CD14-positive monocyte (primary cell): Measurements from ENCODE around the gene RASAL2. TPM values are rescaled to one million over a fixed set of nuclear protein-coding genes. Genes with fewer than 3 reads are reported as not detected.

Experiments used
- DNase-seq, 3 donors: peaks; one replicate each; pipeline ENCODE4 v3.0.0-alpha.2; 2011 to 2022
- H2AFZ ChIP-seq: 2 replicates; pipeline ENCODE4 v1.6.0; 2012; ENCODE audit warnings: mild to moderate bottlenecking, low read depth, low read length, inconsistent platforms; ENCODE audit not compliant: insufficient read depth, poor library complexity, severe bottlenecking
- H3K27ac ChIP-seq, 2 donors: 1 replicate in 1 of 2; 2 replicates in 1 of 2; pipeline ENCODE4 v1.5.1; 2012 to 2013; ENCODE audit warnings: low read length in 2 of 2, control low read depth in 1 of 2, inconsistent platforms in 1 of 2, low read depth in 1 of 2, mild to moderate bottlenecking in 1 of 2
- H3K27me3 ChIP-seq, 2 donors: one replicate each; pipeline versions ENCODE4 v1.6.0 to v1.6.1; 2011 to 2013; ENCODE audit warnings: low read length in 2 of 2; ENCODE audit not compliant: control insufficient read depth in 2 of 2, insufficient read depth in 2 of 2
- H3K36me3 ChIP-seq, 2 donors: replicated peaks in 1 of 2; 1 replicate in 1 of 2; 2 replicates in 1 of 2; pipeline versions ENCODE4 v1.5.1 to v1.6.1; 2012 to 2013; ENCODE audit warnings: low read length in 2 of 2, control low read depth in 1 of 2, inconsistent platforms in 1 of 2, mild to moderate bottlenecking in 1 of 2; ENCODE audit not compliant: insufficient read depth in 2 of 2, control insufficient read depth in 1 of 2
- H3K4me1 ChIP-seq, 2 donors: 1 replicate in 1 of 2; 2 replicates in 1 of 2; pipeline versions ENCODE4 v1.5.1 to v1.6.1; 2012 to 2013; ENCODE audit warnings: low read length in 2 of 2, control low read depth in 1 of 2, inconsistent platforms in 1 of 2, mild to moderate bottlenecking in 1 of 2, moderate library complexity in 1 of 2; ENCODE audit not compliant: insufficient read depth in 2 of 2, control insufficient read depth in 1 of 2
- H3K4me2 ChIP-seq: replicated peaks from 2 replicates; pipeline ENCODE3; 2012; ENCODE audit warnings: low read length, moderate library complexity, mild to moderate bottlenecking; ENCODE audit not compliant: poor library complexity, severe bottlenecking; ENCODE audit errors: extremely low read depth
- H3K4me3 ChIP-seq, 3 experiments: fragments of 200-600 bp in 1 of 3; sonication (generic) in 1 of 3; replicated peaks in 1 of 3; 1 replicate in 2 of 3; 2 replicates in 1 of 3; pipeline ENCODE4 v1.5.1; 2011 to 2013; ENCODE audit warnings: low read length in 3 of 3, mild to moderate bottlenecking in 3 of 3, control low read depth in 2 of 3, low read depth in 2 of 3, inconsistent platforms in 1 of 3, moderate library complexity in 1 of 3
- H3K79me2 ChIP-seq: 2 replicates; pipeline ENCODE4 v1.6.0; 2012; ENCODE audit warnings: mild to moderate bottlenecking, control low read depth, inconsistent platforms, low read length, moderate library complexity; ENCODE audit not compliant: insufficient read depth
- H3K9ac ChIP-seq: 2 replicates; pipeline ENCODE4 v1.6.0; 2017; ENCODE audit warnings: low read length, mild to moderate bottlenecking; ENCODE audit not compliant: insufficient read depth, poor library complexity, severe bottlenecking
- H3K9me3 ChIP-seq, 2 donors: replicated peaks in 1 of 2; 1 replicate in 1 of 2; 2 replicates in 1 of 2; pipeline versions ENCODE4 v1.5.1 to v1.6.1; 2012 to 2013; ENCODE audit warnings: low read length in 2 of 2, control low read depth in 1 of 2; ENCODE audit not compliant: control insufficient read depth in 1 of 2, insufficient read depth in 1 of 2
- H4K20me1 ChIP-seq: 2 replicates; pipeline ENCODE4 v1.6.0; 2012; ENCODE audit warnings: mild to moderate bottlenecking, low read length, control low read depth, moderate library complexity; ENCODE audit not compliant: insufficient read depth
- H3K27ac Mint-ChIP-seq, 7 donors: one replicate each; pipeline ENCODE4 v1.8.0; 2020; ENCODE audit warnings: mild to moderate bottlenecking in 7 of 7, mixed read lengths in 7 of 7, moderate library complexity in 6 of 7, inconsistent platforms in 2 of 7
- H3K27me3 Mint-ChIP-seq, 3 donors: one replicate each; pipeline ENCODE4 v1.8.0; 2021 to 2022; ENCODE audit warnings: low read depth in 3 of 3, mild to moderate bottlenecking in 3 of 3, mixed read lengths in 3 of 3, moderate library complexity in 3 of 3, inconsistent platforms in 1 of 3
- H3K36me3 Mint-ChIP-seq, 2 donors: one replicate each; pipeline ENCODE4 v1.8.0; 2020; ENCODE audit warnings: mixed read lengths in 2 of 2, inconsistent platforms in 1 of 2, mild to moderate bottlenecking in 1 of 2
- H3K4me1 Mint-ChIP-seq: one replicate; pipeline ENCODE4 v1.8.0; 2020; ENCODE audit warnings: mild to moderate bottlenecking, mixed read lengths
- H3K4me3 Mint-ChIP-seq, 2 donors: one replicate each; pipeline ENCODE4 v1.8.0; 2020; ENCODE audit warnings: mild to moderate bottlenecking in 2 of 2, mixed read lengths in 2 of 2, moderate library complexity in 1 of 2
- H3K9me3 Mint-ChIP-seq, 7 donors: one replicate each; pipeline ENCODE4 v1.8.0; 2020 to 2022; ENCODE audit warnings: mixed read lengths in 7 of 7, mild to moderate bottlenecking in 6 of 7, moderate library complexity in 6 of 7, inconsistent platforms in 2 of 7
- WGBS: methylation state at CpG from one replicate; pipeline ENCODE4 v1.1.5; 2013; ENCODE audit warnings: missing lambda C conversion rate; ENCODE audit not compliant: insufficient coverage; 5-methylcytosine and 5-hydroxymethylcytosine counted together
- intact Hi-C, 2 donors: fragments of 100-400 bp; cut with micrococcal nuclease; formaldehyde crosslinking; loops; one replicate each; pipeline versions ENCODE4 v1.15.0 to v1.15.1; 2023
- polyA plus RNA-seq, 3 donors: library from polyadenylated mRNA; depleted of rRNA in 1 of 3; unstranded in 2 of 3; stranded (reverse) in 1 of 3; fragments of 300-500 nt in 2 of 3; fragments of >200 nt in 1 of 3; fragmentation: Illumina TruSeq in 2 of 3; gene quantifications; 1 replicate in 2 of 3; 2 replicates in 1 of 3; pipeline ENCODE4 v1.2.3, GENCODE V29; 2012 to 2021
- TF ChIP-seq, protein P1 (sequence below): fragments of 200-600 bp; IDR thresholded peaks from one replicate; pipeline ENCODE4 v1.8.0; 2022; ENCODE audit warnings: antibody characterized with exemption, mild to moderate bottlenecking

The RASAL2 gene
- polyA plus RNA-seq, 3 donors = 0.15 to 1.00 (median 0.63) TPM

DNA sequence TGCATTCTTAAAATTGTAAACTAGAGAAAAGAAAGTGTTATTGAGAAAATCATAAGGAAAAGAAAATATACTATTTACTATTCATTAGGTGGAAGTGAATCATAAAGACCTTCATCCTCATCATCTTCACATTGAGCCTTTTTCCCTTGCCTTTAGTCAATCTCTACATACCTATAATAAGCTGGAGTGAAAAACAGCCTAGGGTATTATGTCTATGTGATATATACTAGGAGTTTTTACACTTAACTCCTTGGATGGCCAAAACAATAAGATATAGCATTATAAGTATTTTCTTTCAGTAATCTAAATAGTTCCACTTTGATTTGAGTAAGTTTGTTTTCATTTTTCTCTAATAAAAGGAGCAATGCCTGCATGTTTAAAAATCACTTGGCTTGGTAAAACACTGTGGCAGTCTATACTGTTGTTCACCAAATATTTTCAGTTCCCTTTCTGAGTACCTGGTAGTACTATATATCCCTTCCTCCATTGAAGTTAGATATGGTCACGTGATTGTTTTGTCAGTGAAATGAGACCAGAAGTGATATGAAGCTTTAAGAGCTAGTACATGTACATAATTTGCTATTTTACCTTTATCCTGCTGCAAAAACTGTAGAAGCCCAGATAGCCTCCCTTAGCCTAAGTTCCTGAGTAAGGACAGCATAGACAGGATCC, 324.5 kb downstream of the RASAL2 start:
- Mint-ChIP-seq H3K27me3 (no peaks in the 10 kb centered on the region), H3K4me3 (no peak overlapping the region), H3K27ac (no peak overlapping the region), H3K9me3 (peaks cover 0 to 7% (median 2%) of the 10 kb centered on the region in 7 donors), H3K4me1 (no peaks in the 10 kb centered on the region), H3K36me3 (no peaks in the 10 kb centered on the region)
- intact Hi-C loops = no loop called here
- H3K4me2 ChIP-seq = no peak overlapping the region
- H3K27me3 ChIP-seq = no peaks in the 10 kb centered on the region
- H3K4me3 ChIP-seq = no peak overlapping the region
- H3K27ac ChIP-seq = no peak overlapping the region
- no peak overlapping the region for H3K9ac ChIP-seq
- no CpG with 5 or more reads among the region's 1 CpG for WGBS
- H3K9me3 ChIP-seq = no peaks in the 10 kb centered on the region
- no peak overlapping the region for H2AFZ ChIP-seq
- no peak for DNase-seq
- TF ChIP-seq, protein P1, sequence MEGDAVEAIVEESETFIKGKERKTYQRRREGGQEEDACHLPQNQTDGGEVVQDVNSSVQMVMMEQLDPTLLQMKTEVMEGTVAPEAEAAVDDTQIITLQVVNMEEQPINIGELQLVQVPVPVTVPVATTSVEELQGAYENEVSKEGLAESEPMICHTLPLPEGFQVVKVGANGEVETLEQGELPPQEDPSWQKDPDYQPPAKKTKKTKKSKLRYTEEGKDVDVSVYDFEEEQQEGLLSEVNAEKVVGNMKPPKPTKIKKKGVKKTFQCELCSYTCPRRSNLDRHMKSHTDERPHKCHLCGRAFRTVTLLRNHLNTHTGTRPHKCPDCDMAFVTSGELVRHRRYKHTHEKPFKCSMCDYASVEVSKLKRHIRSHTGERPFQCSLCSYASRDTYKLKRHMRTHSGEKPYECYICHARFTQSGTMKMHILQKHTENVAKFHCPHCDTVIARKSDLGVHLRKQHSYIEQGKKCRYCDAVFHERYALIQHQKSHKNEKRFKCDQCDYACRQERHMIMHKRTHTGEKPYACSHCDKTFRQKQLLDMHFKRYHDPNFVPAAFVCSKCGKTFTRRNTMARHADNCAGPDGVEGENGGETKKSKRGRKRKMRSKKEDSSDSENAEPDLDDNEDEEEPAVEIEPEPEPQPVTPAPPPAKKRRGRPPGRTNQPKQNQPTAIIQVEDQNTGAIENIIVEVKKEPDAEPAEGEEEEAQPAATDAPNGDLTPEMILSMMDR = no peak
- no peaks in the 10 kb centered on the region for H3K79me2 ChIP-seq
- H4K20me1 ChIP-seq = no peaks in the 10 kb centered on the region
- no peaks in the 10 kb centered on the region for H3K36me3 ChIP-seq
- no peaks in the 10 kb centered on the region for H3K4me1 ChIP-seq

DNA sequence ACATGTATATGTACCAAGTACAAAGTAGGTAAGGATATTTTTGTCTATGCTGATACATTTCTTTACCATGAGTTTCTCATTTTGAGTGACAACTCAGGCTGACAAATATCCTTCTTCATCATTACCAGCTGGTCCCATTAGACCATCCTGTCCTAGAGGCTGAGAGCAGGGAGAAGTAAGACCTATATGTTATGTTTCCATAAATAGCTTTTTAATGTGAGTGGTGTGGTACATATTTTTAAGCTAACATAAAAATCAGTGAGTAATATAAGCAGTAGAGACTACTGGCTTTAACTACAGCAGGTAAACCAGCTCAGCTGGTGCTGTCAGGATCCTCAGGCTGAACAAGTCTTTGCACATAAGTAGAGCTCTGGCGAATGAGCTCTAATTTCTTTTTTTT, 340.5 kb downstream of the RASAL2 start:
- H3K4me1 Mint-ChIP-seq = no peaks in the 10 kb centered on the region
- no peak overlapping the region for H3K27ac ChIP-seq
- H2AFZ ChIP-seq = no peak overlapping the region
- TF ChIP-seq, protein P1 = no peak
- no peaks in the 10 kb centered on the region for H3K36me3 ChIP-seq
- no peaks in the 10 kb centered on the region for H3K27me3 Mint-ChIP-seq
- H3K79me2 ChIP-seq = no peaks in the 10 kb centered on the region
- H3K4me3 Mint-ChIP-seq = no peak overlapping the region
- H3K4me2 ChIP-seq = no peak overlapping the region
- H3K9me3 Mint-ChIP-seq = no peaks in the 10 kb centered on the region
- H3K4me3 ChIP-seq = no peak overlapping the region
- no peaks in the 10 kb centered on the region for H3K9me3 ChIP-seq
- WGBS = no CpG with 5 or more reads among the region's 1 CpG
- H3K9ac ChIP-seq = no peak overlapping the region
- H3K4me1 ChIP-seq = no peaks in the 10 kb centered on the region
- no peaks in the 10 kb centered on the region for H3K36me3 Mint-ChIP-seq
- no peak overlapping the region for H3K27ac Mint-ChIP-seq
- H3K27me3 ChIP-seq = no peaks in the 10 kb centered on the region
- H4K20me1 ChIP-seq = no peaks in the 10 kb centered on the region
- DNase-seq = no peak
- intact Hi-C loops = no loop called here
